Measurements from ENCODE around the gene TIGD1. TPM values are rescaled to one million over a fixed set of nuclear protein-coding genes. Genes with fewer than 3 reads are reported as not detected.

Gene TIGD1
- polyA plus RNA-seq, 1 donor (not counting 4 experiments of a cell fraction or from before 2014, with no cell fraction given), result 2.3 TPM

GRCh38 chr2:232586943-232587505 lies 36.7 kb upstream of the TIGD1 start:
- H3K9me3 ChIP-seq (ENCODE audit: control insufficient read depth, low read depth, low read length), result no peaks in the 10 kb centered on the region
- TF ChIP-seq CTCF (optimal IDR thresholded peaks at IDR 0.05 in 1 of 3, IDR thresholded peaks at IDR 0.05 in 1 of 3, conservative IDR thresholded peaks at IDR 0.05 in 1 of 3; ENCODE audit: extremely low read depth in 1 of 3, insufficient read depth in 2 of 3, low read length in 3 of 3) (no peak), EZH2 (IDR thresholded peaks at IDR 0.05; ENCODE audit: low read length) (no peak)
- H3K27ac ChIP-seq (ENCODE audit: control insufficient read depth, insufficient read depth, low read length), result no peak overlapping the region
- no peak for FAIRE-seq
- no peak overlapping the region for H2AFZ ChIP-seq (ENCODE audit: control insufficient read depth, low read length)
- H3K4me1 ChIP-seq (ENCODE audit: control insufficient read depth, extremely low read depth, insufficient read depth, low read length), result peaks cover 21% of the 10 kb centered on the region
- H3K4me3 ChIP-seq (ENCODE audit: control insufficient read depth in 2 of 3, extremely low read depth in 1 of 3, insufficient read depth in 2 of 3, low read depth in 1 of 3, low read length in 3 of 3), result no peak overlapping the region
- no peaks in the 10 kb centered on the region for H3K36me3 ChIP-seq (ENCODE audit: control insufficient read depth in 2 of 2, extremely low read depth in 1 of 2, insufficient read depth in 2 of 2, low read length in 2 of 2)
- no peak for DNase-seq (ENCODE audit: low read depth, low spot score)
- no peaks in the 10 kb centered on the region for H3K27me3 ChIP-seq (ENCODE audit: control insufficient read depth, extremely low read depth, insufficient read depth, low read length)
- H4K20me1 ChIP-seq (ENCODE audit: control insufficient read depth, extremely low read depth, insufficient read depth, low read length), result no peaks in the 10 kb centered on the region
- H3K9ac ChIP-seq (ENCODE audit: control insufficient read depth, extremely low read depth, insufficient read depth, low read length), result no peak overlapping the region
- dilution Hi-C loops (cut with MboI; ENCODE audit: extremely low pct_ligation_motif_present, low sequenced_read_pairs), result no loop called here
- no peaks in the 10 kb centered on the region for H3K9me1 ChIP-seq (ENCODE audit: control insufficient read depth, extremely low read depth, insufficient read depth, low read length)
- H3K79me2 ChIP-seq (ENCODE audit: control insufficient read depth, insufficient read depth, low read length), result no peaks in the 10 kb centered on the region
- no peak overlapping the region for H3K4me2 ChIP-seq (ENCODE audit: control insufficient read depth, extremely low read depth, insufficient read depth, low read depth, low read length)

GRCh38 chr2:232584238-232584637 lies 33.9 kb upstream of the TIGD1 start:
- Histone ChIP-seq H3K9me3 (ENCODE audit: control insufficient read depth, low read depth, low read length) (no peaks in the 10 kb centered on the region), H3K9ac (ENCODE audit: control insufficient read depth, extremely low read depth, insufficient read depth, low read length) (no peak overlapping the region), H3K4me2 (ENCODE audit: control insufficient read depth, extremely low read depth, insufficient read depth, low read depth, low read length) (no peak overlapping the region), H3K79me2 (ENCODE audit: control insufficient read depth, insufficient read depth, low read length) (no peaks in the 10 kb centered on the region), H3K27me3 (ENCODE audit: control insufficient read depth, extremely low read depth, insufficient read depth, low read length) (no peaks in the 10 kb centered on the region), H3K36me3 (ENCODE audit: control insufficient read depth in 2 of 2, extremely low read depth in 1 of 2, insufficient read depth in 2 of 2, low read length in 2 of 2) (peaks cover 2 to 13% of the 10 kb centered on the region in 2 experiments), H2AFZ (ENCODE audit: control insufficient read depth, low read length) (no peak overlapping the region), H3K27ac (ENCODE audit: control insufficient read depth, insufficient read depth, low read length) (no peak overlapping the region), H4K20me1 (ENCODE audit: control insufficient read depth, extremely low read depth, insufficient read depth, low read length) (no peaks in the 10 kb centered on the region), H3K4me1 (ENCODE audit: control insufficient read depth, extremely low read depth, insufficient read depth, low read length) (peaks cover 8% of the 10 kb centered on the region), H3K4me3 (ENCODE audit: control insufficient read depth in 2 of 3, extremely low read depth in 1 of 3, insufficient read depth in 2 of 3, low read depth in 1 of 3, low read length in 3 of 3) (no peak overlapping the region), H3K9me1 (ENCODE audit: control insufficient read depth, extremely low read depth, insufficient read depth, low read length) (no peaks in the 10 kb centered on the region)
- TF ChIP-seq EZH2 (IDR thresholded peaks at IDR 0.05; ENCODE audit: low read length) (no peak), CTCF (optimal IDR thresholded peaks at IDR 0.05 in 1 of 3, IDR thresholded peaks at IDR 0.05 in 1 of 3, conservative IDR thresholded peaks at IDR 0.05 in 1 of 3; ENCODE audit: extremely low read depth in 1 of 3, insufficient read depth in 2 of 3, low read length in 3 of 3) (no peak)
- DNase-seq (ENCODE audit: low read depth, low spot score) (no peak), FAIRE-seq (no peak)
- dilution Hi-C loops (cut with MboI; ENCODE audit: extremely low pct_ligation_motif_present, low sequenced_read_pairs), result no loop called here

All from keratinocyte (primary cell).